HepG2 (cell line): Measurements from ENCODE around the gene KLF3. TPM values are rescaled to one million over a fixed set of nuclear protein-coding genes. Genes with fewer than 3 reads are reported as not detected.

Experiments
- ELF3 ChIP-seq: IDR thresholded peaks from 2 replicates; pipeline ENCODE4 v1.6.1; 2016; ENCODE audit warnings: missing genetic modification reagents, missing compliant biosample characterization
- KAT8 ChIP-seq: IDR thresholded peaks from 2 replicates; pipeline ENCODE4 v1.6.1; 2016; ENCODE audit warnings: missing genetic modification reagents, missing compliant biosample characterization
- MIXL1 ChIP-seq: IDR thresholded peaks from 2 replicates; pipeline ENCODE4 v1.6.1; 2016
- NFIB ChIP-seq: sonication (generic); formaldehyde crosslinking; IDR thresholded peaks from 2 replicates; pipeline ENCODE4 v1.9.0; 2021; ENCODE audit warnings: missing genetic modification reagents, mild to moderate bottlenecking, borderline replicate concordance
- PRMT3 ChIP-seq: sonication (generic); formaldehyde crosslinking; IDR thresholded peaks from 2 replicates; pipeline ENCODE4 v1.8.1; 2022; ENCODE audit warnings: low read depth, mild to moderate bottlenecking, moderate library complexity, missing genetic modification reagents, borderline replicate concordance
- REL ChIP-seq: sonication (generic); formaldehyde crosslinking; conservative IDR thresholded peaks from 2 replicates; pipeline ENCODE4 v1.8.0; 2022; ENCODE audit warnings: mild to moderate bottlenecking, missing genetic modification reagents, moderate library complexity
- RFXAP ChIP-seq: sonication (generic); formaldehyde crosslinking; IDR thresholded peaks from 2 replicates; pipeline ENCODE4 v1.4.0; 2020; ENCODE audit warnings: missing genetic modification reagents, borderline replicate concordance
- RXRB ChIP-seq: IDR thresholded peaks from 2 replicates; pipeline ENCODE4 v1.6.1; 2016; ENCODE audit warnings: borderline replicate concordance, missing genetic modification reagents, missing compliant biosample characterization
- STAG1 ChIP-seq: sonication (generic); formaldehyde crosslinking; IDR thresholded peaks from 2 replicates; pipeline ENCODE4 v1.4.0; 2020; ENCODE audit warnings: missing genetic modification reagents
- THAP11 ChIP-seq: IDR thresholded peaks from 2 replicates; pipeline ENCODE4 v1.6.1; 2016; ENCODE audit warnings: missing biosample characterization, missing genetic modification reagents
- WIZ ChIP-seq: sonication (generic); formaldehyde crosslinking; IDR thresholded peaks from 2 replicates; pipeline ENCODE4 v1.5.1; 2020; ENCODE audit warnings: mild to moderate bottlenecking, missing genetic modification reagents
- ZBTB34 ChIP-seq: sonication (generic); formaldehyde crosslinking; IDR thresholded peaks from 2 replicates; pipeline ENCODE4 v1.8.0; 2022; ENCODE audit warnings: mild to moderate bottlenecking, missing genetic modification reagents
- ZBTB8A ChIP-seq: sonication (generic); formaldehyde crosslinking; IDR thresholded peaks from 2 replicates; pipeline ENCODE4 v1.4.0; 2020; ENCODE audit warnings: mild to moderate bottlenecking, low read depth, missing genetic modification reagents, borderline replicate concordance
- ZFP37 ChIP-seq: sonication (generic); formaldehyde crosslinking; IDR thresholded peaks from 2 replicates; pipeline ENCODE4 v1.4.0; 2020; ENCODE audit warnings: missing genetic modification reagents, borderline replicate concordance
- ZNF124 ChIP-seq: sonication (generic); formaldehyde crosslinking; IDR thresholded peaks from 2 replicates; pipeline ENCODE4 v1.4.0; 2020; ENCODE audit warnings: missing genetic modification reagents
- ZNF800 ChIP-seq: sonication (generic); formaldehyde crosslinking; IDR thresholded peaks from 2 replicates; pipeline ENCODE4 v1.4.0; 2020; ENCODE audit warnings: missing genetic modification reagents
- polyA plus RNA-seq, 8 experiments: library from polyadenylated mRNA; depleted of rRNA in 3 of 8; stranded (reverse) in 7 of 8; unstranded in 1 of 8; fragments of >200 nt; fragmentation: Illumina TruSeq in 4 of 8; extraction: Trizol in 4 of 8; gene quantifications; 2 replicates each; pipeline versions ENCODE4 v1.2.1 to v1.2.3, GENCODE V29; 2011 to 2016; ENCODE audit warnings: low read depth in 4 of 8, missing spikeins in 1 of 8, mixed read lengths in 1 of 8; ENCODE audit not compliant: insufficient read depth in 1 of 8
- total RNA-seq, 5 experiments: library from RNA; depleted of rRNA; stranded (reverse); fragments of >200 nt; fragmentation: Illumina TruSeq; extraction: Trizol; gene quantifications; 2 replicates each; pipeline ENCODE4 v1.2.3, GENCODE V29; 2016; ENCODE audit warnings: low read depth in 1 of 5
- TF ChIP-seq, protein P1 (sequence below): sonication (generic); formaldehyde crosslinking; IDR thresholded peaks from 2 replicates; pipeline ENCODE4 v1.4.0; 2020; ENCODE audit warnings: mild to moderate bottlenecking, missing genetic modification reagents
- TF ChIP-seq, protein P2 (sequence below): sonication (generic); formaldehyde crosslinking; IDR thresholded peaks from 2 replicates; pipeline ENCODE4 v1.4.0; 2020; ENCODE audit warnings: missing genetic modification reagents
- TF ChIP-seq, protein P3 (sequence below): sonication (generic); formaldehyde crosslinking; IDR thresholded peaks from 2 replicates; pipeline ENCODE4 v1.8.0; 2022; ENCODE audit warnings: missing genetic modification reagents, mild to moderate bottlenecking, inconsistent platforms, borderline replicate concordance

The KLF3 gene
- total and polyA plus RNA-seq, 2 of the 13 experiments (the other 11 are each of a cell fraction or from before 2014, with no cell fraction given), result 29.1 to 37.8 TPM

- TF ChIP-seq ZBTB34 (CRISPR knock-in tag) (no peak), RXRB (CRISPR knock-in tag) (peak; percentile 76; the same call in 1 of the 2 replicates), THAP11 (peak; percentile 59; the same call in 1 of the 2 replicates), MIXL1 (CRISPR knock-in tag) (peak; percentile 51), RFXAP (CRISPR knock-in tag) (peak; percentile 55; the same call in 1 of the 2 replicates), ZFP37 (CRISPR knock-in tag) (no peak), ZNF124 (no peak), ZNF800 (CRISPR knock-in tag) (peak; percentile 71), PRMT3 (no peak), ELF3 (peak; percentile 96), NFIB (CRISPR knock-in tag) (no peak), STAG1 (CRISPR knock-in tag) (peak; percentile 27; the same call in 1 of the 2 replicates), REL (CRISPR knock-in tag) (no peak), ZBTB8A (CRISPR knock-in tag) (no peak), KAT8 (CRISPR knock-in tag) (peak; percentile 81), WIZ (CRISPR knock-in tag) (no peak)
- TF ChIP-seq, protein P1, sequence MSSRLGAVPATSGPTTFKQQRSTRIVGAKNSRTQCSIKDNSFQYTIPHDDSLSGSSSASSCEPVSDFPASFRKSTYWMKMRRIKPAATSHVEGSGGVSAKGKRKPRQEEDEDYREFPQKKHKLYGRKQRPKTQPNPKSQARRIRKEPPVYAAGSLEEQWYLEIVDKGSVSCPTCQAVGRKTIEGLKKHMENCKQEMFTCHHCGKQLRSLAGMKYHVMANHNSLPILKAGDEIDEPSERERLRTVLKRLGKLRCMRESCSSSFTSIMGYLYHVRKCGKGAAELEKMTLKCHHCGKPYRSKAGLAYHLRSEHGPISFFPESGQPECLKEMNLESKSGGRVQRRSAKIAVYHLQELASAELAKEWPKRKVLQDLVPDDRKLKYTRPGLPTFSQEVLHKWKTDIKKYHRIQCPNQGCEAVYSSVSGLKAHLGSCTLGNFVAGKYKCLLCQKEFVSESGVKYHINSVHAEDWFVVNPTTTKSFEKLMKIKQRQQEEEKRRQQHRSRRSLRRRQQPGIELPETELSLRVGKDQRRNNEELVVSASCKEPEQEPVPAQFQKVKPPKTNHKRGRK (CRISPR knock-in tag), result no peak
- TF ChIP-seq, protein P2, sequence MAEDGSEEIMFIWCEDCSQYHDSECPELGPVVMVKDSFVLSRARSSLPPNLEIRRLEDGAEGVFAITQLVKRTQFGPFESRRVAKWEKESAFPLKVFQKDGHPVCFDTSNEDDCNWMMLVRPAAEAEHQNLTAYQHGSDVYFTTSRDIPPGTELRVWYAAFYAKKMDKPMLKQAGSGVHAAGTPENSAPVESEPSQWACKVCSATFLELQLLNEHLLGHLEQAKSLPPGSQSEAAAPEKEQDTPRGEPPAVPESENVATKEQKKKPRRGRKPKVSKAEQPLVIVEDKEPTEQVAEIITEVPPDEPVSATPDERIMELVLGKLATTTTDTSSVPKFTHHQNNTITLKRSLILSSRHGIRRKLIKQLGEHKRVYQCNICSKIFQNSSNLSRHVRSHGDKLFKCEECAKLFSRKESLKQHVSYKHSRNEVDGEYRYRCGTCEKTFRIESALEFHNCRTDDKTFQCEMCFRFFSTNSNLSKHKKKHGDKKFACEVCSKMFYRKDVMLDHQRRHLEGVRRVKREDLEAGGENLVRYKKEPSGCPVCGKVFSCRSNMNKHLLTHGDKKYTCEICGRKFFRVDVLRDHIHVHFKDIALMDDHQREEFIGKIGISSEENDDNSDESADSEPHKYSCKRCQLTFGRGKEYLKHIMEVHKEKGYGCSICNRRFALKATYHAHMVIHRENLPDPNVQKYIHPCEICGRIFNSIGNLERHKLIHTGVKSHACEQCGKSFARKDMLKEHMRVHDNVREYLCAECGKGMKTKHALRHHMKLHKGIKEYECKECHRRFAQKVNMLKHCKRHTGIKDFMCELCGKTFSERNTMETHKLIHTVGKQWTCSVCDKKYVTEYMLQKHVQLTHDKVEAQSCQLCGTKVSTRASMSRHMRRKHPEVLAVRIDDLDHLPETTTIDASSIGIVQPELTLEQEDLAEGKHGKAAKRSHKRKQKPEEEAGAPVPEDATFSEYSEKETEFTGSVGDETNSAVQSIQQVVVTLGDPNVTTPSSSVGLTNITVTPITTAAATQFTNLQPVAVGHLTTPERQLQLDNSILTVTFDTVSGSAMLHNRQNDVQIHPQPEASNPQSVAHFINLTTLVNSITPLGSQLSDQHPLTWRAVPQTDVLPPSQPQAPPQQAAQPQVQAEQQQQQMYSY, result peak; percentile 47; the same call in 1 of the 2 replicates
- TF ChIP-seq, protein P3, sequence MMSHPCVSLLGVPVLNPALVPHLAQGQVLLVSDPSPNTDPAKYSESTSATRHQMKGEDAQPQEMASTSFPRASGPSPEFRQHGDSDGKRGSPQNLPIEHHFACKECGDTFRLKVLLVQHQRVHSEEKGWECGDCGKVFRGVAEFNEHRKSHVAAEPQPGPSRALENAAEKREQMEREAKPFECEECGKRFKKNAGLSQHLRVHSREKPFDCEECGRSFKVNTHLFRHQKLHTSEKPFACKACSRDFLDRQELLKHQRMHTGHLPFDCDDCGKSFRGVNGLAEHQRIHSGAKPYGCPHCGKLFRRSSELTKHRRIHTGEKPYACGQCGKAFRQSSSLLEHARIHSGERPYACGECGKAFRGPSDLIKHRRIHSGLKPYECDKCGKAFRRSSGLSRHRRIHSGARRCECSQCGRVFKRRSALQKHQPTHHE (CRISPR knock-in tag), result no peak; the same call in 1 of the 2 replicates
Measured at GRCh38 chr4:38667085-38667893, 3.3 kb downstream of the KLF3 start (continued).
